GM19240 (cell line): ENCODE data around the gene TMC3.
A peak's percentile ranks its signal among the peaks of the same experiment; 100 is the strongest.

Experiments used
- DNase-seq: peaks from one replicate; pipeline ENCODE4 v3.0.0; 2011; ENCODE audit warnings: low spot score; ENCODE audit not compliant: insufficient read length

TMC3 gene

DNA sequence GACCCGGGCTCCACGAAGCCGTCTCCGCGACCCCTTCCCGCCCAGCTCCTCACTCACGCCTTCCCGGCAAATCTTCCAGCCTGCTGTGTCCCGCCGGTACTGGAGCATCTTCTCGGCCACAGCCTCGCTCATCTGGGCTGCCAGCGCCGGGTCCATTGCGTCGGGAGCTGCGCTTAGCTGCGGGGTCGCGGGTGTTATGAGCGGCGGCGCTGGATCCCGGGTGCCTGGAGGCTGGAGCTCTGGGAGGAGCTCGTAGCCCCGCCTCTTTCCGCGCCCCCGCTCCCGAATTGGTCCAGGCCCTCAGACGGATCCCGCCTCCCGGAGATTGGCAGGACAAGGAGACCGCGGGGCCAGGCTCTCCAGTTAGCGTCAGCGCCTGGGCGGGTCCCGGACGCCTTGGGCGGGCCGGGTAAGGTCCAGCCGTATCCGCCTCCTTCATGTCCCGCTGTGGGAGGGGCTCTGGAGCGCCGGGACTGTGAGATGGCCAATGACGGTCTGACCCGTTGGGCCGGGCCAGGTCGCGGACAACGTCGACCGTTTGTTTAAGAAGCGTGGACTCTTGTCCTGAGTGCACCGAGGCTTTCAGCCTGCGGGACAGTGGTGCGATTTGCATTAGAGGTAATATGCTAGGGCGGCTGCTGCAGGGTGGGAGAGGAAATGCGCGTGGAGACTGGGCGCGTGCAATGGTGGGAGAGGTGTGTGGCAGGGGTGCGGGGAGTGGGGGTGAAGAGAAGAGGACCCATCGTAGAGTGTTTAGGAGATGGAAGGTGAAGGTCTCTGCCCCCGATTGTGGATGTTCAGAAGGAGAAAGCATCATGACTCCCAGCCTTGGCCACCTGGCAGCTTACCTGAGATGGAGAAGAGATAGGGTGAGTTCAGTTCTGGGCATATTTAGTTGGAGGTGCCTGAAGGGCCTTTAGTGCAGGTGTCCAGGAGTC is 49.8 kb downstream of the TMC3 start, which contains the start of gene STARD5:
Gene STARD5, minus strand, starts transcription at position 198 of the 938 bp plus-strand sequence. Its CDS starts 42 bp downstream, at position 156.
- DNase-seq: peak; percentile 95

DNA sequence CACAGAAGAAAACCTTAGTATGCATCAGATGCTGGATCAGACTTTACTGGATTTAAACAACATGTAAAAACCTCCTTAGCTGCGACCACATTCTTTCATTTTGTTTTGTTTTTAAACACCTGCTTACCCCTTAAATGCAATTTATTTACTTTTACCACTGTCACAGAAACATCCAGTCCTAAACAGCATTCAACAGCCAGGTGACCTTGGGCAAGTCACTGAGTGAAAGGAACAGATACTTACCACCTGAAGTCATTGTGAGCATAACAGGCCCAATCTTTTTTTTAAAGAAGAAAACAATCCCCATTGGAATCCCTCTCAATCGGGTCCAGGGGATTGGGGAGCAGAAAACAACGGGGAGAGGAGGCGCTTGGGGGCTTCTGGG is 50.5 kb downstream of the TMC3 start:
- DNase-seq: no peak

DNA sequence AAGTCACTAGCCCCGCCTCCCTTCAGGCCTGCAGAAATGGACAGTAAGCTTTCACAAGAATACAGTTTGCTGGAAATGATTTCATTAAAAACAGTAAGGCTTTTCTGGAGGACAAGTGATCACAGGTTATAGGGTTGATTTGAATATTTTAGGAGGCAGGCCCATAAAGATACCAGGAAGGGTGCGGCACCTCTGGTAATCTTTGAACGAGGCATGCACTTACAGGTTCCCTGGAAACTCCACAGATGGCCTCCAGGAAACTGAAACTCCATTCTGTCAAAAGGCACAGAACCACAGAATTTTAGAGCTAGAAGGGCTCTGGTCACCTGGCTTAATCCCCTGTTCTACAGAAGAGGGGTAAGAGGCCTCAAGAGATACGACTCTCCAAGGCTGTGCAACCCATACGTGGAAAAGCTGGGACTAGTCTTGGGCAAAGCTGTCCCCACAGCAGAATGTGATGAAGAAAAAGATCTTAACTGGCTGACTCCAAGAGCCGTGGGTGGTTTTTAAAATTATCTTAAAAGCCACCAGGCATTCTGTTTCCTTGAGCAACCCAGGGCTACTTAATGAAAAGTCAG is 51.2 kb downstream of the TMC3 start:
- no peak for DNase-seq

DNA sequence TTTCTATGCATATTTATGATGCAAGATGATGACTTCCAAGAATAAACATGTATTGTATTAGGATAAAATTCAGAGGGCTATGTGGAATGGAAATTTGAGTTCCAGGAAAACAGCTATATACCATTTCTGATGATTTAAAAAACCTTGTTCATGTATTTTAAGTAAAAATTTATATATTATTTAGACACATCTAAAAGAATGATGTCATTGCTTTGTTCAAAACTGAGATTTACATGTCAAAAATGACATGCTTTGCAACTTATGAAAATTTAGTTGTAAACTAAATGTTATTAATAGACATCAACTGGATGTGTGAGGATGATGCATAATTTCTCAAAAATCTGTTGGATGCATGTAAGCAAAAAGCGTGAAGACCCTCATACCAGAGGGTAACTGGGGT is 52.3 kb downstream of the TMC3 start:
- DNase-seq: no peak

DNA sequence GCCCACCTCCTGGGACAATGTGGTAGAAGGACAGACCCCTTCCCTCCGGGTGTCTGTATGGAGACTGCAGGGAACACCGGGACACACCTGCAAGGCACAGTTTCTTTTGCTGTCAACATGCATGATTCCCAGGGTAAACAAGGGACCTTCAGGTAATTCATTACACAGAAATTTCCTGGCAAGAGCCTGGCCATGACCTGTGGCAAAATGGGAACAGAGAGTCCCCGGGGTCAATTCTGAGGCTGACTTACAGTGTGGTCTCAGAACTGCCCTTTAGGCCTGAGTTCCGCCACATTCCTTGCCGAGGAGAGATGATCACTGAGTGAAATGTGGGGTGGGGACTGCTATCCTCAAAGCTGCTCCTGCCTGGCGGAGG is 56.4 kb downstream of the TMC3 start:
- no peak for DNase-seq

DNA sequence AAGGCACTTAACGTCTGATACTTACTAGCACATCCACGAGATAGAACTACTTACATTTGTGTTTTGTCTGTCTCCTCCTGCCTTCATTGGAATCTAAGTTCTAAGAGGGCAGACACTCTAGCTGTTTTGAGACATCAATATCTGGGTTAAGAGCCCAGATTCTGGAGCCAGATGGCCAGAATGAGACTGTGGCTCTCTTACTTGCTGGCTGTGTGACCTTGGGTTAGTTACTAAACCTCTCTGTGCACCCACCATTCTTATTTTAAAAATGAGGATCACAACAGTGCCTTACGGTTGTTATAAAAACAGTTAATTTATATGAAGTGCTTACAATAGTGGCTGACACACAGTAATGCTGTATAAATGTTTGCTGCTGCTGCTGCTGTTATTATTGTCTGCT is 57.7 kb downstream of the TMC3 start:
- DNase-seq: no peak

DNA sequence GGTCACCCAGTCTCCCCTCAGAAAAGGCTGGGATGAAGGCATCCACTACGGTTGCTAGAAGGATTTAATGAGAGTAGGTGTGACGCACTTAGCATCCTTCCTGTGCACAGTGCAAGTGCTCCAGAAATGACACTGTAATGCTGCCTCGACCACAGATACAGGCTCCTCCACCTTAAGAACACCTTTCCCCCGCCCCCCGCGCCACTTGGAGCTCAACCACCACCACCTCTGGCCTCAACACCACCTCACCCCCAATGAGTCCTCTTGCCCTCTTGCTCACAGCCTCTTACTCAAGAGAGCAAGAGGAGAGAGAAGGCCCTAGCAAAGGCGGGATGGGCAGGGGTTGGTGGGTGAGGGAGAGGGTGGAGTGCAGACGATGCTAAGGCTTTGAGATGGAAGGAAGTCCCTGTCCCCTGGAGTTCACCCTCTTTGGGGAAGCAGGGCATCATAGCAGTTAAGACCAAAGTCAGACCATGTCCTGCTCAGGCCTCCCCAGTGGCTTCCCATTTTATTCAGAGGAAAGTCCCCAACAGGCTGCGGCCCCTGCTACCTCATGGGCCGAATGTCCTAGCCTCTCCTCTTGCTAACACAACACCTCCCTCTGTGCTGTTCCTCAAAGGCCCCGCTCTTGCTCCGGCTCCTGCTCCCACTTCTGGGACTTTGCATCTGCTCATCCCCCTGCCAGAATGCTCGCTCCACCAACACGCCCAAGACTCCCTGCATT is 58.4 kb downstream of the TMC3 start:
- no peak for DNase-seq

DNA sequence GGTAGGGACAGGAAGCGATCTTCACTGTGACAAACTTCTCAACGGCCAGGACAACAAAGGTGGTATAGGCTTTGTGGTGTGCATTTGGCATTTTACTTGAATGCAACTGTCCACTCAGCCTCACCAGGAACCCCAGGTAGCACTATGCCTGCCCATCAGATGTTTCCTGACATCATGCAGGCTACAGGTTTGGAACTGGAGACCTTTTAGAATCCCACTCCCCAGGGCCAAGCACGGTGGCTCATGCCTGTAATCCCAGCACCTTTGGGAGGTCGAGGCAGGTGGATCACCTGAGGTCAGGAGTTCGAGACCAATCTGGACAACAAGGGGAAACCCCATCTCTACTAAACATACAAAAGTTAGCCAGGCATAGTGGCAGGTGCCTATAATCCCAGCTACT is 59.6 kb downstream of the TMC3 start:
- no peak for DNase-seq

DNA sequence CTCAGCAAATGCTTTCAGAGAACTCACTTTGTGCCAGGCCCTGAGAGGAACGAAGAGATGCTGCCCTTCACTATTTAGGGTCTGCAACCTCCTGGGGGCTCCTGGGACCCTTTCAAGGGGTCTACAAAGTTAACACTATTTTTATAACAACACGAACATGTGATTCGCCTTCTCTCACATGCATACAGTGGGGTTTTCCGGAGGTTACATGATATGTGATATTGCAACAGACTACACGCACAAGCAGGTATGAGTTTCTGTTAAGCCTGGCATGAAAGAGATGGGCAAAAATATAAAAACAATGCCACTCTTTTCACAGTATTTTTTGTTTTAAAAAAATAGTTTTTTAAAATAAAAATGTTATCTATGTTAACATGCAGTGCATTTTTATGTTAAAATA is 60.3 kb downstream of the TMC3 start:
- DNase-seq: no peak

DNA sequence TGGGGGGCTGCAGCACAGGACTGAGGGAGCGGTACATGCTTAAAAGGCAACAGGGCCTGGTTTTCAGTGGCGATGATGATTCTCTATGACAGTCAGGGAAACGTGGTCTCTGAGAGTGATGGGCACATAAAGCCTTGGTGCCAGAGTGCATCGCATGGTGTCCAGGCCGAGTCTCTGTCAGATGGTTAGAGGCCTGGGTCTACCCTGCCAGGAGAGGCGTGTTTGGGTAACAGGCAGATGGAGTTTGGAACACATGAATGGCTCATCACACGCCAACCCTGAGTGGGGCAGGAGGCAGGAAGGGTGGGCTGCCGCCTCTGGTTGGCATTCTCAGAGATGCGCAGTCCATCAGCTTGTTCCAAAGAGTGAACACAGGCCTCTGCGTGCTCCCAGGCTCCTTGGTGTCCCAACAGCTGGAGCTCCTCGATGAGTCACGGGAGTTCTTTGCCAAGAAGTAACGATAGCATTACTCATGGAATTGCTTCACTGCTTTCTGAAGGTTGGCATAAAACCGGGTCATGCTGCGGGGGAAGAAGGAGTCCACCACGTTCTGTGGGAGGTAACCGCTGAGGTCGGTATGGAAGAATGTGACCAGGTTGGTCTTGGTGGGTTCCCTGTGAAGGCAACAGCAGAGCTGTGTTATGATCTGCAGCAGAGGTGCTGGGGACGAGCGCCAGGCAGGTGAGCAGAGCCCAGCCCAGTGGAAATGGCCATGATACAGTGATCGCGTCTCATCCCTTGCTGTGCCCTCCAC is 61.0 kb downstream of the TMC3 start:
- DNase-seq: no peak

DNA sequence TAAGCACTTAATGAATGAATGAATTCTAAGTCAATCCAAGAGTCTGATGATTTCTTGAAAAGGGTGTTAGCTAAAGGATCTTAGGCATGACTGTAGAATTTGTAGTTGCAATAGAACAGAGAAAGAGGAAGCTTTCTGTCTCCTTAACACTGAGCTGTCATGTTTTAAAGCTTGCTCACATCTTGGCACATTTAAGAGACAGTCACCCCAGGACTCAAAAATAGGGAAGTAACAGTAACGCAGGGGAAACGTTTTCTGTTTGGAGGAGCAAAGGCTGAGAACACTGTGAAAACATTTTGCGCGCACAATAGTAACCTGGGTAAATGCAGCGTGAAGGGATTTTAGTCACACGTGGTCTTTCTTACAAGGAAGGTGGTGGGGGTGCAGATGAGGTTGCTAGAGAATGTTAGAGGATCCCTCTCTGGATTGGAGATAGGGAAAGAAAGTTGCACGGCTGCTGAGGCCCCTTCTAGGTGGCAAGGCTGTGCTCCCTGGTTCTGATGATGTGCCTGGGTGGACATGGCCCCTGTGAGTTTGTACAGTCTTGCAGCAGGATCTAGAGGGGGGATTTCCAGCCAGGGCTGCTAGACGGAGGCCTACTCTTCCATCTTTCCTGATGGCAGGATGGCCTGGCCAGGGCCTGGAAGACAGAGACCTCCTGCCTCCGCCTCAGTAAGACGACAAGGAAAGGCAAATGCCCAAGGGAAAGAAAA is 62.1 kb downstream of the TMC3 start:
- no peak for DNase-seq

DNA sequence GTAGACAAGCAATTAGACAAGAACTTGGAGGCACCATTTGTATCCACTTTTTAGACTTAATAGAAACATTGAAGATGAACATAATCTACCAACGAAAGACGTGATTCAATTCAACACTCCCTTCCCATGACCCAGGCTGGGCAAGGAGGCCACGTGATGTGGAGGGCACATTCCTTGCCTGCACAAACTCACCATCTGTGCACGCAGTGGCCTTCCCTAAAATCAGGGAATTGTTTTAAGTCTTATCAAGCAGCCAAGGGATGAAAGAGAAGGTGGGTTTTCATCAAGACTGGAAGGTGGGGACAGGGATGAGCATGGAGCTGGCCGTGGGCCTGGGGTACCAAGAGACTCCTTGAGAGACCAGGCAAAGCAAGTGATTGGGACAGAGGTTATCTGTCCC is 63.5 kb downstream of the TMC3 start:
- no peak for DNase-seq

DNA sequence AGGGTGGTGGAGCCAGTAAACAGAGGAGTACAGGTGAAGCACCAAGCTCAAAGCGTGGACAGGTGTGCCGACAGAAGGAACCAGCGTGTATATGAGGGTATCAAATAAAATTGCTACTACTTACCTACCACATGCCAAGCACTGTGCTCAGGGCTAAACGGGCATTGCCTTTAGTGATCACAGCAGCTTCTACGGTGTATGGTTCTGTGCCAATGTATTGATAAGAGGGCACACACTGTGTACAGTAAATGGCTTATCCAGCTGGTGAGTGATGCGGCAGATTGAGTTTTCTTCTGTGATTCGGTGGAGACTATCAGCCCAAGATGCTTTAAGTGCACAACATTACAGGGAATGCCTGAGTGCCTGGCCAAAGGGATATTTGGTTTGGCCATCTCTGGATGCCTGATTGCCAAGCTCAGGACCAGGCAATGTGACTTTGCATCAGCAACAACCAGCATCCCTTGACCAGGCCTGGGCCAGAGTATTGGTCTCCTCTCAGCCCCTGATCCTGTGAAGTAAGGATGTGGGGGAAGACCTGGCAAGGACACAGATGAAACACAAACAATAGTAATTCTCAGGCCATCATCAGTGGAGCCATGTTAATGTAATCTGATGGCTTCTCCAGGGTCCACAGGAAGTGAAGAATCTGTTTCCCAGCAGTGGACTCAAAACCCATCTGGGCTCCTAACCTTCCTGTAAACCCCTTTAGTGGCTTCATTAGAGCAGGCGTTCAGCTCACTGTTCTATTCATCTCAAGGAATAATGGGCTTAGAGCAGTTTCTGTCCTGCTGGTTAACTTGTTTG is 64.2 kb downstream of the TMC3 start:
- no peak for DNase-seq

DNA sequence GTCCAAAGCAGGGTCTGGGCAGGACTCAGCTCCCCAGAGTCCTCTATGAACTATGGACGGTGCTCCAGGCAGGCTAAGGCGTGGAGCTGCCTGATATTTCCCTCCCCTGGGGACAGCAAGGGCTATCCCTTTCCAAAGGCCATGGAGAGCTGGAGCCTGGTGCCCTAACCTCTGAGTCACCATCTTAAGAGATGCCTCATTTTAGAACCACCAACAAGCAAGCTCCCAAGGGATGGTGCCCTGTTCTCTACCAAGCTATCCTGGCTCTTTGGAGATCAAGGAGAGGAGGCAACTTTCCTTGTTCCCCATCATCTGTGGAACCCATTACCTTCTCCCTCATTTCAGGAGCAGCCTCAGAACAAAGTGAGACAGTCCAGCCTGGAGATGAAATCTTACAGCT is 65.8 kb downstream of the TMC3 start:
- no peak for DNase-seq

DNA sequence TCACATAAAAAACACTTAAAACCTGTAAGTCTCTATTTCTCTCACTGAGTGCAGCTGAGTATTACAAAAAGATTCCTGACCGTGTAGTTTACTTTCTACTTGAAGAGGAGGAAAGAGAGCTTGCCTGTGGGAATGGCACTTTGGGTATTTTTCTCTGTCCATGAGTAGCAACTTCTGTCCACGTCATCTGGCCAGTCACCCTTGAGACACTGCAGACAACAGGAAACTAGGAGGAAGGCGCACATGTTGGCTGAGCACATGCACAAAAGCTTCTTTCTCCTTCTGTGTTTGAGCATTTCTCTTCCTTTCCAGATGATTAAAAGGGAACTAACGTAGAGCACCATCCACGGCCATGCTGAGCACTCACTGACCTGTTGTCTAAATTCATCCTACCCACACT is 69.8 kb downstream of the TMC3 start:
- DNase-seq: no peak

DNA sequence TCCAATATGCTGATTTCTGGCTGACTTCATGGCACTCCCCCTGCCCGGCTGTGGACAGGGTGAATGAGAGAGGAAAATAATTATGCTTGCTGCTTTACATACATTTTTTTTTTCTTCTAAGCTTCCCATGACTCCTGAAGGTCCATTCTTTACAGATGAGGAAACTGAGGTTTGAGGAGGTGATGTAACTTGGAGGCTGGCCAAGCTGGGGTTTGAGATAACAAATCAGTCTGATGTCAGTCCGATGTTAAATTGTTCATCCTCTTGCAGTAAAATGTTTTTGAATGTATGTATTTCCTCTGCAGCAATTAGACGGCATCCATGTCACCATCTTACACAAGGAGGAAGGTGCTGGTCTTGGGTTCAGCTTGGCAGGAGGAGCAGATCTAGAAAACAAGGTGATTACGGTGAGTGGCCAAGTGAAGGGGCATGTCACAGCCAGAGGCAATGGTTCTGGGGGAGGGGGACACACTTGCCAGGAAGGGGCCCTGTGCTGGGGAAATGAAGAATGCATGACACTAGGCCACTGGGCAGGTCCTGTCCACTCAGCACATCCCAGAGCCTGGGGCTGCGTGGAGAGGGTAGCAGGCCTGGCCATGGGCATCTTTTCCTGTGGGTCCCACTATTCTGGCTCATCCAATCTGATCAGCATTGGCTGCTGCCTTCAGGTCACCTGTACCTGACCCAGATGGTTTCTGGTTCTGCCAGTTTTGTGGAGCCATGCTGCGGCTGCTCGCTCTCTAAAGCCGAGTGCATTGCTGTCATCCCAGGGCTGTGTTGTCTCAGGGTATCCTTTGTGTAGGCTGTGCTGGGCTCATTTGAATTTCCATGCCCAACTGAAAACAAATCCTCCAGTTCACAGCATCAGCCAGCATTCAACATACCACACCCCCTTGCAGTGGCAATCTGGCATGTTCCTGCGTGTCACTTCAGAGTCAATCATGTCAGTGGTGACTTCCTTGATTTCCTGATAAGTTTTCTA is 70.5 kb downstream of the TMC3 start:
- DNase-seq: no peak

DNA sequence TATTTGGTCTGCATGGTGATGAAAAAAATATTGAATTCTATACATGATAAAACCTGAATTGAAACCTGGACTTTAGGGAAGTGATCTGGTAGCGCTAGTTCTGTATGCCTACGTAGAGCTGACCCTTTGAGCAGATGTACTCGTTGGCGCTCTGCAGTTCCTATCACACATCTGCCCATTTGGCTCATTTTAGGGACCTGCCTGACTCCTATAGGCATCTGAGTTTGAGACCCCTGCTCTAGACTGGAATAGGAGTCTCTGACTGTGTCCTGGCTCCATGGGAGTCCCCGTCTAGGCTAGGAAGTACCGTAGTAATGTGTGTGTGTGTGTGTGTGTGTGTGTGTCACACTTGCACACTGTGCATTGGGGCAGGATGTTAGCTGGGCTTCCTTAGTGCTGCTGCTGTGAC is 71.3 kb downstream of the TMC3 start:
- DNase-seq: no peak

DNA sequence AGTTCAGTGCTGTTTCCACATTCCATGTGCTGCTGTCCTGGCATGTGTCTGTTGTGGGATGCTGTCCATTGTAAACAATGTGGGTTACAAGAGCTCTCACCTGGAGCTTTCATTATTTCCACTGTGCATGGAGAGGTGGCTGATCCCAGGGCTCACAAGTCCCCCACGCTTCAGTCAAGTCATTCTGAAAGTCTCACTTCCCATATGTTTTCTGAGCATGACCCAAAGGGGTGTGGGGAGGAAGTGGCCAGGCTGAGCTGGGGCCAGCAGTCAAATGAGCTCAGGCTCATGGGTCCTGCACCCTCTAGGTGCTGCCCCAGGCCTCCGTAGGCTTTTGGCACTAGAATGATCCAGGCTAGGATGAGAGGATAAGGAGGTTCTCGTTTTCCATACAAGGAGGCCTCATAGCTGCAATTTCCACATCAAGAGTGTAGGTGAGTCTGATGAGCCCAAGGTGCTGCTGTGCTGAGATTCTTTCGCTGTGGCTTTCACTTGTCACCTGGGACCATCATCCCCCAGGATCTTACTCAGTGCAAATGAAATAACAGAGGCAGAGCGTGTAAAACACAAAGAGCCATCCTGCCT is 72.1 kb downstream of the TMC3 start:
- DNase-seq: no peak

DNA sequence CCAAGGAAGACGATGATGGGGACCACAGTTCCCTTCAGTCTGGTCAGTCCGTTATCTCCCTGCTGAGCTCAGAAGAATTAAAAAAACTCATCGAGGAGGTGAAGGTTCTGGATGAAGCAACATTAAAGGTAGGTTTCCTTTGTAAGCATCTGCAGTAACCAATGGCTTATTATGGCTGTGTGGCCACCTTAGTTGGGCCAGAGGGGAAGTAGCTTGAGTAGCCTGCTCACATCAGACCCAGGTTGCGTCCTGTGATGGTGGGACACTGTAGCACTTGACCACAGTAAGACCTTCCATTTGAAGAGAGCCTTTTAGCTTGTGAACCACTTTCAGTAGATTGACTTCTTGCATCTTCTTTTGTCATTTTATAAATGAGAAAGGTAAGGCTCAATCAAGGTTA is 72.6 kb downstream of the TMC3 start:
- DNase-seq: no peak
